GM12891 (cell line): ENCODE measurements around the gene AHI1.
A peak's percentile ranks its signal among the peaks of the same experiment; 100 is the strongest.

Experiments used
- DNase-seq: peaks from one replicate; pipeline ENCODE4 v3.0.0; 2011; ENCODE audit warnings: low spot score; ENCODE audit not compliant: insufficient read length
- FAIRE-seq: peaks from 2 replicates; lab custom pipeline; 2011; peaks lifted over from hg19 to GRCh38; lab: Jason Lieb, UNC
- PAX5 ChIP-seq: IDR thresholded peaks from 2 replicates; pipeline ENCODE4 v1.6.1; 2011; ENCODE audit warnings: low read length, moderate library complexity, mild to moderate bottlenecking; ENCODE audit not compliant: insufficient read depth, severe bottlenecking
- POLR2A ChIP-seq: IDR thresholded peaks from 2 replicates; pipeline ENCODE4 v1.6.1; 2011; ENCODE audit warnings: low read depth, low read length, control low read depth
- POLR2AphosphoS5 ChIP-seq: IDR thresholded peaks from 2 replicates; pipeline ENCODE4 v1.6.1; 2011; ENCODE audit warnings: low read depth, low read length, control low read depth
- POU2F2 ChIP-seq: IDR thresholded peaks from 2 replicates; pipeline ENCODE4 v1.6.1; 2011; ENCODE audit warnings: low read depth, mild to moderate bottlenecking, control low read depth, low read length, moderate library complexity
- SPI1 ChIP-seq: IDR thresholded peaks from 2 replicates; pipeline ENCODE4 v1.6.1; 2011; ENCODE audit warnings: low read depth, low read length, control low read depth
- TAF1 ChIP-seq: IDR thresholded peaks from 2 replicates; pipeline ENCODE4 v1.6.1; 2011; ENCODE audit warnings: low read depth, low read length, control low read depth

Gene AHI1

DNA sequence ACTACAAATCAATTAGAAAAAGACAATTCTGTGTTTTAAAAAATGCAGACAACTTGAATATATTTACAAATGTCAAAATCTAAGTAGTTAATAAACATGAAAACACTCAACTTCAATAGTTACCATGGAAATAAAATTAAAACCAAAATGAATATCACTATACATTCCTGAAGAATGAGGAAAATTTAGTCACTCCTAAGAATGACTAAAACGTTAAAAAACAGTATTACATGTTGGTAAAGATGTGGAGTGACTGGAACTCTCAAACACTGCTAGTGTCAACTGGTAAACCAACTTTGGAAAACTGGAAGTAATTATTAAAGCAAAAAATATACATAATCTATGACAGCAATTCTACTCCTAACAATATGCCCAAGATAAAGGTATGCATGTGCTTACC lies 36.3 kb downstream of the AHI1 start:
- FAIRE-seq (no peak), DNase-seq (no peak)
- TF ChIP-seq POU2F2, result no peak
- no peak for TF ChIP-seq SPI1
- TF ChIP-seq POLR2AphosphoS5, result no peak
- no peak for TF ChIP-seq PAX5
- TF ChIP-seq TAF1, result no peak
- no peak for TF ChIP-seq POLR2A

DNA sequence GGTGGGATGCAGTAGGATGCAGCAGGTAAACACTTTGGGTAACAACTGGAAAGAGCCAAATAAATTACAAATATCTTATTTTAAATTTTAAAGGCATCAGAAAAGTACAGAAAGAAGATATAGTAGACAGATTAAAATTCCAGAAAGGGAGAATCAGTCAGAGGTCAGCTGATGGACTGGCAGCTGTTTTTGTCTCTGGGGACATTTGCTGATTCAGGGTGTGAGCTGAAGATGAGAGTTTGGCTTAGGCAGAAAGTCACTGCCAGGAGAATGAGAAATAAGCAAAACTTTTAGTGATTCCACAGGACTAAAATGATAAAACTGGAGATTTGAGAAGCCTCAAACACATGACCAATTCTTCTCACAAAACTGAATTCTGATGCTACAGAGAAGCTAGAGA lies 39.5 kb downstream of the AHI1 start:
- FAIRE-seq, result no peak
- no peak for DNase-seq
- TF ChIP-seq POU2F2 (no peak), SPI1 (no peak), PAX5 (no peak), TAF1 (no peak), POLR2A (no peak), POLR2AphosphoS5 (no peak)

DNA sequence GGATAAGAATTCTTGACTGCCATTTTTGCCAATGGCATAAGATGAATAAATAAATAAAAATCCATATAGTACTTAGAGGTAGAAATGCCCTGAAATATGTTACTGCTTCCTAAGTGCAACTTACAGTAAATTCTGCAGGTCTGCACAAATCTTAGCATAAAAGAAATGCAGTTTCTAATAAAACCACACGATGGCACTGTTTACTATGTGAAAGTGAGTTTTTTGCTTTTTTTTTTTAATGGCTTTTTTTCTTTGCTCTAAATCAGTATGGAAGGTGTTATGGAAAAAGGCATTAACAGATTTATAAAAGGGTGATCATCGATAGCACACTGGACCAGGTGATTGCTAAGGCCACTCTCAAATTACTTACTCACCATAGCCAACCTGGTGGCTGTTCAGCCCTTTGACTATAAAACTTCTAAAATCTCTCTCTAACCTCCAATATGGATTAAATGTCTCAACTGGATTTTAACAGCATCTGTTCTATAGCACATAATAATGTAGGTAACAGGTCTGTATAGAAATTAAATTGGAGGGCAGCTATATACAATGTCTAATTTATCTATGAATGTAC lies 45.8 kb downstream of the AHI1 start:
- FAIRE-seq (peak; percentile 62), DNase-seq (no peak)
- no peak for TF ChIP-seq POU2F2
- no peak for TF ChIP-seq TAF1
- no peak for TF ChIP-seq POLR2AphosphoS5
- no peak for TF ChIP-seq SPI1
- TF ChIP-seq PAX5, result no peak
- no peak for TF ChIP-seq POLR2A

DNA sequence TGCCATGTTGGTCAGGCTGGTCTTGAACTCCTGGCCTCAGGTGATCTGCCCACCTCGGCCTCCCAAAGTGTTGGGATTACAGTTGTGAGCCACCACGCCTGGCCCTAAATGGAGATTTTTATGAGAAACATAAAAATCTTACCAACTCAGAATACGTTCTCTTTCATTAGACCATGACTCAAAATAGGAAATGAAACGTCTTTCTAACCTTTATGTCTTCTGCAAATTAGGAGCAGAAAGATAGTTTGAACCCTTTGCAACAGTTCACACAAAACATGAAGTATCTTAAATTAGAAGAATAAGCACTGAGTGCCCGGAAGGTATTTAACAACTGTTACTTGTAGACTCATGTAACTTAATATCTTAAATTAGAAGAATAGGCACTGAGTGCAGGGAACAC lies 48.3 kb downstream of the AHI1 start:
- TF ChIP-seq POLR2A (no peak), SPI1 (peak; percentile 61)
- FAIRE-seq, result peak; percentile 51
- DNase-seq, result no peak

DNA sequence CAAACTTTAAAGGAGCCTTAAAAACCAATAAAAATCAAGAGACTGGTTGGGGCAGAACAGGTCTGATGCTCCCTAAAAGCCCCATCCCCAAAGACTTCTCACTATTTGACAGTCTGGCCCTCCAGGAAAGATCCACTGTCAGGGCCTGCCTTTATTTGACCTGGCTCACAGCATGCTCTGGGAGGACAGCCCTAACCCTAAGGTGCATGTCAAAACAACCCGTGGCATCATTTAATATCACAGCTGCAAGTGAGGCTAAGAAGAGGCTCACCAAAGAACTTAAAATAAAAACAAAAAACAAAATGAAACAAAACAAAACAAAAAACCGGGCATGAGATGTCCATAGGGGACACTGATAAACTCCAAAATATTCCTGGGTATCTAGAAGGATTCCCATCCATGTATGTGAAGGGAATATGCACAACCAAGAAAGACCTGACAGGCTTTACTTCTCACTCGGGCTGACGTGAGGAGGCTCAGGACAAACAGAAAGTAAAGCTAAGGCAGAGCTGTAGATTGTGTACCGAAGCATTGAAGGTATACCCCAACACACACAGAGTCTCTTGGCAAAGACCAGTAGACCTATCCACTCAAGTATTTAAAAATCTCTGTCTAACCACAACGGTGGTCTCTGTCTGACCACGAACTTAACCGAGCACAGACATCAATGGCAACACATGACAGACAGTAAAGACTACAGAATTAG lies 57.3 kb downstream of the AHI1 start:
- FAIRE-seq (peak; percentile 92), DNase-seq (no peak)
- TF ChIP-seq POLR2A (no peak), POU2F2 (no peak), SPI1 (no peak), POLR2AphosphoS5 (no peak), PAX5 (no peak), TAF1 (no peak)

DNA sequence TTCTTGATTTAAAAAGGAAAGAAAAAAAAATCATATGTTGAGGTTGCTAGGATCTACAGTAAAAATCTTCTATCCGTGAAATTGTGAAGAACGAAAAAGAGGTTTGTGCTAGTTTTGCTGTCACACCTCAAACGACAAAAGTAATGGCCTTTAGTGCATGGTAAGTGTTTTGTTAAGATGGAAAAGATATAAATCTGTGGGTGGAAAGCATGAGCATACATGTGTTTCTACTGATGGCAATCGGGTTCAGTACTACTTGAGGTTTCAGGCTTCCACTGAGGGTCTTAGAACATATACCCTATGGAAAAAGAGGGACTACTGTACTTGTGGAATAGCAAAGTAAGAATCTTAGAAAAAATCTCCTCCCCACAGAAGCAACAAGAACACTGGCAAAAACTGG lies 58.0 kb downstream of the AHI1 start:
- peak; percentile 38 for FAIRE-seq
- no peak for TF ChIP-seq POLR2AphosphoS5
- TF ChIP-seq TAF1, result no peak
- TF ChIP-seq POLR2A, result no peak
- TF ChIP-seq POU2F2, result no peak
- TF ChIP-seq PAX5, result no peak
- TF ChIP-seq SPI1, result no peak
- no peak for DNase-seq

DNA sequence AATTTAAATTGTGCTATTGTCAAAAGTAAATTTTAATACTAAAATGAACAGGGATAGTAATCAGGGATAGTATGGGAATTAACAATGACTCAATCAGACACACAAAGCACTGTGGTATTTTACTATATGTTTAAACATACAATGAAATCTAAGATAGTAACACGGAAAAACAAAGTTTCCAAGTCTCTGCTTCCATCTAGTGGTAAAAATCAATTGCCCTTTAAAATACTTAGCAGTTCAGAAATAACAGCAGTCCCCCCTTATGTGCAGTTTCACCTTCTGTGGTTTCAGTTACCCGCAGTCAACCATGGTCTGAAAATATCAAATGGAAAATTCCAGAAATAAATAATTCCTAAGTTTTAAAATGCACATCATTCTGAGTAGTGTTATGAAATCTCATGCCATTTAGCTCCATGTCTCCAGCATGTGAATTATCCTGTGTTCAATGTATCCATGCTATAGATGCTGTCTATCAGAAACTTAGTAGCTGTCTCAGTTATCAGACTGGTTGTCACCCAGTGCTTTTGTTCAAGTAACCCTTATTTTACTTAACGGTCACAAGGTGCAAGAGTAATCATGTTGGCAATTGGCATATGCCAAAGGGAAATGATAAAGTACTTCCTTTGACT lies 58.5 kb downstream of the AHI1 start:
- DNase-seq (no peak), FAIRE-seq (peak; percentile 63)
- TF ChIP-seq TAF1, result no peak
- TF ChIP-seq POU2F2, result no peak
- TF ChIP-seq POLR2A, result no peak
- no peak for TF ChIP-seq PAX5
- TF ChIP-seq POLR2AphosphoS5, result no peak
- TF ChIP-seq SPI1, result no peak

DNA sequence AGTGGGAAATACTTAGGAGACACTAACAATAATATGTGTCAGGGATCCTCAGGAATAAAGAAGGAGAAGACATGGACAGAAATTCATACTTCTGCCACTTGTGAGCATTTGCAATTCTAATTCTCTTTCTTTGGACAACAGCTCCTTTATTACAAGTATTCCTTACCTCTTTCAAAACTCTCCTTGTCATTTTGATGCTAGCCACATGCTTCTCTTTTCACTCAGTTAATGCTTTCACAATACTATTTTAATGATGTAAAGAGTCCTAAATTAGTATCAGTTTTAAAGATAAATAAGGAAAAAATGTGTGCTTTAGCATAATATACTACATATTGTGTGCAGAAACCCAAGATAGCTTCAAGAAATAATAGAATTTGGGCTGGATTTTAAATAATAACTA lies 62.5 kb downstream of the AHI1 start:
- FAIRE-seq, result peak; percentile 20
- no peak for DNase-seq

DNA sequence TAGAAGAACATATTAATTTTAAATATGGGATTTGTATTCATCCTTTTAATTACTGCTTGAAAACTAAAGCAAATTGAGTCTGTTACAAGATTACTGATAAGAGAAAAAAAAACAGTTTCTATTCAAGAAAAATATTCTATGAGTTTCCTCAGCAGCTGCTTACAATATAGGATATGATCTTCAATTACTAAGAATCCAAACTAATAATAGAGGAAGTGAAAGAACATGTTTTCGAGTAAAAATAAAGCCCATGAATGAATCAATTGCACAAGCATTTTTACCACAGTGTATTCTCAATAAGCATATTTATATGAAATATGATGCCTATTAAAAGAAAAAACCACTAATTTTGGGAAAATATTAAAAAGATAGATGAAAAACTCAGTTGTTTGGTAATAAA lies 63.4 kb downstream of the AHI1 start:
- TF ChIP-seq POLR2AphosphoS5, result no peak
- peak; percentile 80 for TF ChIP-seq SPI1
- no peak for FAIRE-seq
- no peak for DNase-seq

More for the DNA sequence above, 62.5 kb downstream of the AHI1 start:
- TF ChIP-seq PAX5 (no peak), SPI1 (no peak), POU2F2 (no peak), POLR2A (no peak), POLR2AphosphoS5 (no peak), TAF1 (no peak)

DNA sequence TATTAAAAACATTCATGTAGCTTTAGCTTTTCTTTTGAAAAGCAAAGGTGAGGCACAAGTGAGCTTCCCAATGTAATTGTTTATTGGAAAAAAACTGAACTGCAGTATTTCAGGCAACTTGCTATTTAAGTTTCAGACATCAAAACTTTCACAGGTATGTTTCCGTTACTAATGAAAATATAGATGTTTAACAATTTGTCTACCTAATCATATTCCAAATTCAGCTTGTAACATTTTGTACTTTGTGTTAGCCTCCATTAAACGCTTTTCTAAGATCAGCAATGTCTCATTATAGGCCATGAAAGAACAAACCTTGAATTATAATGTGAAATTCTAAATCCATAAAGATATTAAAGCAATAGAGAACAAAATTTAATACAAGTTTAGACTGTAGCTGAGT lies 69.5 kb downstream of the AHI1 start:
- TF ChIP-seq SPI1 (no peak), POLR2A (no peak), POLR2AphosphoS5 (no peak), TAF1 (no peak), POU2F2 (no peak), PAX5 (no peak)
- DNase-seq, result no peak
- no peak for FAIRE-seq
